ENCODE measurements around the gene SVOPL. TPM values are rescaled to one million over a fixed set of nuclear protein-coding genes. Genes with fewer than 3 reads are reported as not detected.

The SVOPL gene
- total RNA-seq, 1 donor from 2014 or later, result not detected

DNA sequence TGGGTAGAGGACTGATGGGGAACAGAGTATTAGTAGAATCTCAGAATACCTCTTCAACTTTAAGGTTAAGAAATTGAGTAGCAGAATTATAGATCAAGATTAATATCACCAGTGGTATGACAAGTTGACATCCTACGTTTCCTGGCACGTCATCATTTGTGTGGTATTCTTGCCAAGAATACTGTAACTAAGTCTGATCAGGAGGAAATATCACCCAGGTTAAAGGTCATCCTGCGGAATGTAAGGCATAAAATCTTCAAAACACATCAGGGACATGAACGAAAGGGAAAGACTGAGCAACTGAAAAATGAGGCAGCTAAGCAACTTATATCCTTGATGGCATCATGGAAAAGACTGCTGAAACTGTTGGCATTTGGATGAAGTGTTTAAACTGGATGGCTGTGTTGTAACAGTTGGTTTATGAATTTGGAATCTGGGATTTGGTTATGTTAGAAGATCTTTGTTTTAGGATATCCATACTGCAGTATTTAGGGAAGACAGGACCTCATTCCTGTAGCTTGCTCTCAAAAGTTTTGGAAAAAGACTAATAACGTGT lies 155.0 kb downstream of the SVOPL start:
- Mint-ChIP-seq H3K9me3 (peaks cover 28% of the 10 kb centered on the region), H3K27ac (no peak overlapping the region), H3K27me3 (no peaks in the 10 kb centered on the region), H3K4me3 (no peak overlapping the region), H3K4me1 (no peaks in the 10 kb centered on the region), H3K36me3 (ENCODE audit: low read depth) (peaks cover 74% of the 10 kb centered on the region)
- TF ChIP-seq, protein P1, sequence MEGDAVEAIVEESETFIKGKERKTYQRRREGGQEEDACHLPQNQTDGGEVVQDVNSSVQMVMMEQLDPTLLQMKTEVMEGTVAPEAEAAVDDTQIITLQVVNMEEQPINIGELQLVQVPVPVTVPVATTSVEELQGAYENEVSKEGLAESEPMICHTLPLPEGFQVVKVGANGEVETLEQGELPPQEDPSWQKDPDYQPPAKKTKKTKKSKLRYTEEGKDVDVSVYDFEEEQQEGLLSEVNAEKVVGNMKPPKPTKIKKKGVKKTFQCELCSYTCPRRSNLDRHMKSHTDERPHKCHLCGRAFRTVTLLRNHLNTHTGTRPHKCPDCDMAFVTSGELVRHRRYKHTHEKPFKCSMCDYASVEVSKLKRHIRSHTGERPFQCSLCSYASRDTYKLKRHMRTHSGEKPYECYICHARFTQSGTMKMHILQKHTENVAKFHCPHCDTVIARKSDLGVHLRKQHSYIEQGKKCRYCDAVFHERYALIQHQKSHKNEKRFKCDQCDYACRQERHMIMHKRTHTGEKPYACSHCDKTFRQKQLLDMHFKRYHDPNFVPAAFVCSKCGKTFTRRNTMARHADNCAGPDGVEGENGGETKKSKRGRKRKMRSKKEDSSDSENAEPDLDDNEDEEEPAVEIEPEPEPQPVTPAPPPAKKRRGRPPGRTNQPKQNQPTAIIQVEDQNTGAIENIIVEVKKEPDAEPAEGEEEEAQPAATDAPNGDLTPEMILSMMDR (IDR thresholded peaks at IDR 0.05), result no peak
- CTCF ChIA-PET, result no interaction called here
- ATAC-seq (ENCODE audit: low read depth) (no peak), DNase-seq (no peak)
- intact Hi-C loops (cut with micrococcal nuclease), result no loop called here
- POLR2A ChIA-PET, result no interaction called here

DNA sequence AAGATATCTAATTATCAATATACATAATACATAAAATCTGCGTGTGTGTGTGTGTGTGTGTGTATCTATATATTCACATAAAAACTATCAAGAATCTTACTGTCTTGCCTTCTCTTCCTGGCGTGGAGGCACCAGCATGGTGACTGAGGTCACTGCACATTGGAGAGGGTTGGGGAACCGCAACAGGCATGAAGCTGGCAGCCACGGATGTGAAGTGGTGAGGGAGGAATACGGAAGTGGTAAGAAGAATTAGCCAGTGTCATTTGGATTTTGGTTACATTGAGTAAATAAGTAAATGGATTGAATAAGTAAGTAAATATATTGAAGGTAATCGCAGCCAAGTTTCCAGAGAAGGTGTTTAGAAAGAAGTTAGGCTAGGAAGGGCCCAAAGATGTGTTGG lies 156.0 kb downstream of the SVOPL start:
- no peak overlapping the region for H3K27ac Mint-ChIP-seq
- no peak for ATAC-seq (ENCODE audit: low read depth)
- POLR2A ChIA-PET, result no interaction called here
- CTCF ChIA-PET, result no interaction called here
- TF ChIP-seq, protein P1 (IDR thresholded peaks at IDR 0.05), result no peak
- no peaks in the 10 kb centered on the region for H3K27me3 Mint-ChIP-seq
- no peak overlapping the region for H3K4me3 Mint-ChIP-seq
- peaks cover 72% of the 10 kb centered on the region for H3K36me3 Mint-ChIP-seq (ENCODE audit: low read depth)
- no peaks in the 10 kb centered on the region for H3K4me1 Mint-ChIP-seq
- H3K9me3 Mint-ChIP-seq, result peaks cover 22% of the 10 kb centered on the region
- no peak for DNase-seq
- intact Hi-C loops (cut with micrococcal nuclease), result no loop called here

Other genes with a start within 250 kb of the SVOPL start
- 12.7 and 14.3 TPM in 2 replicates for gene TRIM24, start 241.1 kb downstream of the SVOPL start, total RNA-seq
- not detected in 2 replicates for gene TMEM213, start 96.6 kb upstream of the SVOPL start, total RNA-seq
- not detected in 2 replicates for gene ATP6V0A4, start 96.8 kb upstream of the SVOPL start, total RNA-seq